HG02840 (cell line): ENCODE measurements around the gene GH2.
"Not testable (repeated sequence)": the region's sequence is repeated elsewhere in the genome, so short reads cannot be mapped to it uniquely, and the experiment has no call there.

Source experiments
- ATAC-seq: cut with Tn5 transposase; IDR thresholded peaks from one replicate; pipeline ENCODE4 v1.9.1; 2021; ENCODE audit warnings: mild to moderate bottlenecking, moderate library complexity, moderate number of reproducible peaks; ENCODE audit not compliant: unreplicated experiment, low FRiP score

GH2 gene

DNA sequence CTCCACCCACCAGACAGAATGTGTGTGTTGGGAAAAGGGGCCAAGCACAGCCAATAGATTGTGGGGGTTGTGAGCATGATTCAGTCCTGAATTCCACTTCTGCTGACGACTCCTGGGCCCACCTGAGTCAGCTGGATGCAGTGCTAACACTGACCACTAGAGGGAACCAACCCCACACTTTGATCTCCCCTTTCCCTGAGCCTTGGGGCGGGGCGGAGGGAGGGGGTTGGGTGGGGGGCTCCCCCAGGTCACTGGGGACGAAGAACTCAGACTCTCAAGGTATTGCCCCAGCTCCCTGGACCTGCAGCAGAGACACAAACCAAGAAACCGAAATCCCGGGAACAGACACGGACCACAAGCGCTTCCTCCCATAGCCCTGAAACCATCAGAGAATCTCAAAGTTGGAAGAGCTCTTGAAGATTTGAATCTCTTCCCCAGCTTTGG is 29.9 kb upstream of the GH2 start:
- ATAC-seq: no peak

DNA sequence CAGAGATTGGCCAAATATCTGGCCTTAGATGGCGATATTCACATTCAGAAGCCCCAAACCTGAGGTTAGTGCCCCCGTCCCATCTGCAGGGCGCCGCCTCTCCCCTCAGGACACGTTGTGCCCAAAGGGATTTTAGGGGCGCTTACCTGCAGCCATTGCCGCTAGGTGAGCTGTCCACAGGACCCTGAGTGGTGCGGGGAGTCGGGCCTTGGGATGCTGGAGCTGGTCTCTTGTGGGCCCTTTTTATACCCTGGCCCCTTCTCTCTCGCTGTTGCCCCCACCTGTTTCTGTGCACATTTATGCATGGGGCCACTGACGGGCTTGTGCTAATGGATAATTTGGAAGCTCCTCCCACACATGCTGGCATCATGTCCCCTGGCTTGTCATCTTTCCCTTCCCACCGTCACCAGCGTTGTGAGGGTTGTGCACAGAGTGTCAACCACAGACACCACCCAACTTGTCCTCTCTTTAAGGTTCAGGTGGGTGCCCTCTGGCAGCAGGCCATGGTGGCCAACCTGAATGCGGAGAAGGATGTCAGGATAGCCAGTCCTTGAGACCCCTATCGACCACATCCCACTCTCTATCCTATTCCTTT is 29.4 kb upstream of the GH2 start, which contains the start of gene CSHL1:
Gene CSHL1 (minus strand): TSS at position 218 of the 595 bp plus-strand sequence. CDS start 62 bp downstream, at position 156.
- no peak for ATAC-seq

- no peak for ATAC-seq
These were observed 28.4 kb upstream of the GH2 start for GRCh38 chr17:63910096-63910495.

GRCh38 chr17:63909586-63909985 is 27.8 kb upstream of the GH2 start:
- not testable (repeated sequence) for ATAC-seq

DNA sequence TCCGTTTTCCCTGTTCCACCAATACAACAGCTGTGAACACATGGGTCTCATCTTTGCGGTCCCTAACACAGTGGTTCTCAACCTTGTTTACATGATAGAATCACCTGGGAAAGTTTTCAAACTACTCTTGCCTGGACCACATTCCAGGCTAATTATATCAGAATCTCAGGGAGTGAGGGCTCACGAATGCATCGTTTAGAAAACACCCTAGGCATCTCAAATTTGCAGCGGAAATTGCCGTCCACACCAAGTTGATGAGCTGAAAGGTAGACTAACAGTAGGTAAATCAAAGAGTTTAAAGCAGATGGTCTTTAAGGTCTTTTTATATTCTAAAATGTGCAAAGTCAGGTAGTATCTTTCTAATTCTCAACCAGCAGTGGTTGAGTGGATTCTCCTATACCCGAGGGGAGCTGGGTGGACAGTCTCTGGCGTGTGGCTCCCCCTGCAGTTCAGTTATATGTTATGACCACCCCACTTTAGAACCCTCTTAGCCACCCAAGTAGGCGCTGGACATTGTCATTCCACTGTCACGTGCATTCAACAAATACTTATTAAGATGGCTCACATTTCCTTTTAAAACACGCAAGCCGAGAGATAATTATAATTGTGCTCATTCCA is 25.5 kb upstream of the GH2 start:
- ATAC-seq: not testable (repeated sequence)

GRCh38 chr17:63904796-63905195 is 23.1 kb upstream of the GH2 start:
- ATAC-seq: not testable (repeated sequence)

DNA sequence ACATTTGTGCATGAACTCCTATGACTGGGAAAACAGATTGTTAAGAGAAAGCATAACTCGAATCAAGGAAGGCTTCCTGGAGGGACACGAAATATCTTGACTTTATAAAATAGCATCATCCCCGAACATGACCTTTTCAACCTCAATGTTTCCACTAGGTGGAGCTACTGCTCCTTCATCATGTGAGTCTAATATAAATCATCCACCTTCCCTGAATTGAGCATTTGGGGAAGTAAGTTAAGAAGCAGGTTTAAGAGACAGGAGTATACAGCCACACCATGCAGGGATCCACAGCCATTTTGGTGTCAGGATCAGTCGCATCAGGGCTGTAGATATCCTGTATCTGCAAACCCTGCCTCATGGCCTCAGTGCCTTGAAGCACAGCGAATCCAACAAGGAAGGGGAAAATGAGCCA is 22.1 kb upstream of the GH2 start:
- ATAC-seq: not testable (repeated sequence)

DNA sequence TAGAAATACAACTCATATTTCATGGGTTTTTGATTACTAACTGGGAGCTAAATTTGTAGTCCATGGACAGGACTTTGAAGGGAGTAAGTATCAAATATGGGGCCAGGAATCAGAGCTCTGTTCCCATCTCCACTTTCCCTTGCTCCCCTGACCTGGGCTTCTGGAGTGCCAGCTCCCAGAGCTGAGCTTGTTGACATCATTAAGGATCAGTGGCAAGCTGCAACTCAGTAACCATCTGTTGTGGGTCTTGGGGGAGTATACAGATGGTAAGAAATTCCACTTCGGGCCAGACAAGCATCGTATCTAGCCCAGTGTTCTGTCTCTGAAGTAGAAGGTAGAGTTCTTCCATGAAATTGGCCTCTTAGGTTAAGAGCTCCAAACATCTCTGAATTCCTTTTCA is 20.2 kb upstream of the GH2 start:
- not testable (repeated sequence) for ATAC-seq

GRCh38 chr17:63898899-63899798 is 17.4 kb upstream of the GH2 start:
- not testable (repeated sequence) for ATAC-seq

- ATAC-seq: not testable (repeated sequence)
These were observed 15.0 kb upstream of the GH2 start, which contains the start of gene CSH1 for GRCh38 chr17:63896524-63897354. TSS of gene CSH1 (minus strand) at chr17:63896574. CDS start at chr17:63896511, 63 bp downstream.

GRCh38 chr17:63894821-63895220 is 13.1 kb upstream of the GH2 start:
- not testable (repeated sequence) for ATAC-seq

DNA sequence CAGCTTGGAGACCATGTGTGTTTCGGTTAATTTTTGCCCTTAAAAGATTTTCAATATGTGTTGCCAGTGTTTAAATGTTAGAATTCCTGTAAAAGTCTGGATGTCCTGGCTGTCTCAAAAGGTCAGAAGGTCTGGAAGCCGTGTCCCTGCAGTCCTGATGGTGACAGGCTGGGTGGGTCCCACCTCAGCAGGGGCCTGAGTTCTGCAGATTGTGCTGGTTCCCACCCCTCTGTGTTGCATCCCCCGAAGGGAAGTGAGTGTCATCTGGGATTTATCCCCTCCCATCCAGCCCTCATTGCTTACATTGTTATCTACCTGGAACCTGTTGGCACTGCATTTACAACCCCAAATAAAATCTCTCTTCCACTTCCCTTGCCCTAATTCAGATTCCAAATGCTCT is 12.3 kb upstream of the GH2 start:
- ATAC-seq: not testable (repeated sequence)

DNA sequence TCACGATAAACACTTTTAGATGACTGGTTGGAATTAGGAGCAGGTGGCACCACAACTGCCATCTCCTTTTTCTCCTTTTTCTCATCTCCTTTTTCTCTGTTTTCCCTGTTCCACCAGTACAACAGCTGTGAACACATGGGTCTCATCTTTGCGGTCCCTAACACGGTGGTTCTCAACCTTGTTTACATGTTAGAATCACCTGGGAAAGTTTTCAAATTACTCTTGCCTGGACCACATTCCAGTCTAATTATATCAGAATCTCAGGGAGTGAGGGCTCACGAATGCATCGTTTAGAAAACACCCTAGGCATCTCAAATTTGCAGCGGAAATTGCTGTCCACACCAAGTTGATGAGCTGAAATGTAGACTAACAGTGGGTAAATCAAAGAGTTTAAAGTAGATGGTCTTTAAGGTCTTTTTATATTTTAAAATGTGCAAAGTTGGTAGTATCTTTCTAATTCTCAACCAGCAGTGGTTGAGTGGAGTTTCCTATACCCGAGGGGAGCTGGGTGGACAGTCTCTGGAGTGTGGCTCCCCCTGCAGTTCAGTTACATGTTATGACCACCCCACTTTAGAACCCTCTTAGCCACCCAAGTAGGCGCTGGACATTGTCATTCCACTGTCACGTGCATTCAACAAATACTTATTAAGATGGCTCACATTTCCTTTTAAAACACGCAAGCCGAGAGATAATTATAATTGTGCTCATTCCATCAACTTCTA is 10.7 kb upstream of the GH2 start:
- not testable (repeated sequence) for ATAC-seq

DNA sequence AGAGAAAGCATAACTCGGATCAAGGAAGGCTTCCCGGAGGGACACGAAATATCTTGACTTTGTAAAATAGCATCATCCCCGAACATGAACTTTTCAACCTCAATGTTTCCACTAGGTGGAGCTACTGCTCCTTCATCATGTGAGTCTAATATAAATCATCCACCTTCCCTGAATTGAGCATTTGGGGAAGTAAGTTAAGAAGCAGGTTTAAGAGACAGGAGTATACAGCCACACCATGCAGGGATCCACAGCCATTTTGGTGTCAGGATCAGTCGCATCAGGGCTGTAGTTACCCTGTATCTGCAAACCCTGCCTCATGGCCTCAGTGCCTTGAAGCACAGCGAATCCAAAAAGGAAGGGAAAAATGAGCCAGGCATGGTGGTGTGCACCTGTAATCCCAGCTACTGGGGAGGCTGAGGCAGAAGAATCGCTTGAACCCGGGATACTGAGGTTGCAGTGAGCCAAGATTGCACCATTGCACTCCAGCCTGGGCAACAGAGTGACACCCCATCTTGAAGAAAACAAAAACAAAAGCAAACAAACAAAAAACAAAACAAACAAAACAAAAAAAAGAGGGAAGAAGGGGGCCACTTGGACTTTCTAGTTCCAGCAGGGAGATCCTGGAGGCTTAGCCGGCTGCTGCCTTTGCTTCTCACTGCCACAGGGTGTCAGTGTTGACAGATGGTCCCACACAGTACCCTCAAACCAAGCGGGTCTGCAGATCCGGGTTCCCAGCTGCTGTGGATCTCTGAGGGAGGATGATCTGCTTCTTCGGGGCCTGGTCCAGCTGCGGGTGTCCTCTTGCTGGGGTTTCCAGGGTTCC is 7.5 kb upstream of the GH2 start:
- ATAC-seq: not testable (repeated sequence)

DNA sequence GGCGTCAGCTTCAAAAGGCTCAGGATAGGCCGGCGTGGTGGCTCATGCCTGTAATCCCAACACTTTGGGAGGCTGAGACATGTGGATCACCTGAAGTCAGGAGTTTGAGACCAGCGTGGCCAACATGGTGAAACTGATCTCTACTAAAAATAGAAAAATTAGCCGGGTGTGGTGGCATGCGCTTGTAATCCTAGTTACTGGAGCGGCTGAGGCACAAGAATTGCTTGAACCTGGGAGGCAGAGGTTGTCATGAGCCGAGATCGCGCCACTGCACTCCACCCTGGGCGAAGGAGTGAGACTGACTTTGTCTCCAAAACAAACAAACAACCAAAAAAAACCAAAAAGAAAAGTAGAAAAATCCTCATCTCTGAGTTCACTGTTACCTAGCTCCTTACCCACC is 3.4 kb upstream of the GH2 start:
- not testable (repeated sequence) for ATAC-seq

DNA sequence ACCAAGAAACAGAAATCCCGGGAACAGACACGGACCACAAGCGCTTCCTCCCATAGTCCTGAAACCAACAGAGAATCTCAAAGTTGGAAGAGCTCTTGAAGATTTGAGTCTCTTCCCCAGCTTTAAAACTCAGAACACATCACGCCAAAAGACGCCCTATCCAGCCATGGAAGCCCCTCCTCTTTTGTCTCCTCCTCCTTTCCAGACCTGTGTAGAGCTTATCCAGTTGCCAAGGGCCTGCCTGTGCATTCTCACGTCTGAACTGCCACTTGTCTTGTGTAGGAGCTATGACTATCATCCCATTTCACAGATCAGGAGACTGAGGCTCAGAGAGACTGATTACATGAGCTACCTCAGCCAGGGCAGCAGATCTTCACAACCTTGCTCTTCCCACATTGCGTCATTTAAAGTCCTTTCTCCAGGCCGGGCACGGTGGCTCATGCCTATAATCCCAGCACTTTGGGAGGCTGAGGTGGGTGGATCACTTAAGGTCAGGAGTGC is 932 bp upstream of the GH2 start:
- not testable (repeated sequence) for ATAC-seq

DNA sequence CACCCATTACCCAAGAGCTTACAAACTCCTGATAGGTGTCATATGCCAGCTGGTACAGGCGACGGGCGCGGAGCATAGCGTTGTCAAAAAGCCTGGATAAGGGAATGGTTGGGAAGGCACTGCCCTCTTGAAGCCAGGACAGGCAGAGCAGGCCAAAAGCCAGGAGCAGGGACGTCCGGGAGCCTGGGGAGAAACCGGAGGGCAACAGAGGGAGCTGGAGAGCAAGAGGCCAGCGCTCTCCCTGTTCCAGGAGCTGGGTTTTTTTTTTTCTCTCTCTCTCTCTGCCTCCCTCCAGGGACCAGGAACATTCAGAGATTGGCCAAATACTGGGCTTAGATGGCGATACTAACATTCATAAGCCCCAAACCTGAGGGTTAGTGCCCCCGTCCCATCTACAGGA is 407 bp downstream of the GH2 start:
- ATAC-seq: not testable (repeated sequence)

GRCh38 chr17:63880706-63881105 is 1.0 kb downstream of the GH2 start:
- ATAC-seq: no peak
